ENCODE measurements around the gene PCK1.

PCK1 gene

GRCh38 chr20:57577679-57578475 lies 17.0 kb downstream of the PCK1 start:
- no peak for DNase-seq

GRCh38 chr20:57578476-57579165 lies 17.7 kb downstream of the PCK1 start:
- DNase-seq: no peak

GRCh38 chr20:57579331-57579897 lies 18.5 kb downstream of the PCK1 start:
- no peak for DNase-seq

- no peak for DNase-seq
Measured at GRCh38 chr20:57579898-57580447, 19.1 kb downstream of the PCK1 start.

GRCh38 chr20:57580478-57581201 lies 19.7 kb downstream of the PCK1 start:
- DNase-seq: no peak

- peak; percentile 89 to 92 for DNase-seq
Measured at GRCh38 chr20:57581202-57582028, 20.5 kb downstream of the PCK1 start.

- DNase-seq: no peak
Measured at GRCh38 chr20:57582029-57582378, 21.1 kb downstream of the PCK1 start.

GRCh38 chr20:57582432-57583288 lies 21.8 kb downstream of the PCK1 start:
- DNase-seq: no peak

GRCh38 chr20:57583289-57584257 lies 22.7 kb downstream of the PCK1 start:
- no peak for DNase-seq

GRCh38 chr20:57584768-57585461 lies 24.0 kb downstream of the PCK1 start:
- no peak for DNase-seq

- no peak for DNase-seq
Measured at GRCh38 chr20:57585466-57586213, 24.7 kb downstream of the PCK1 start.

GRCh38 chr20:57586370-57586793 lies 25.5 kb downstream of the PCK1 start:
- no peak for DNase-seq

GRCh38 chr20:57586943-57587277 lies 26.0 kb downstream of the PCK1 start:
- no peak for DNase-seq

GRCh38 chr20:57587278-57587988 lies 26.5 kb downstream of the PCK1 start:
- no peak for DNase-seq

GRCh38 chr20:57587989-57588377 lies 27.1 kb downstream of the PCK1 start:
- DNase-seq: no peak

- no peak for DNase-seq
Measured at GRCh38 chr20:57588596-57588995, 27.7 kb downstream of the PCK1 start.

GRCh38 chr20:57589123-57589727 lies 28.3 kb downstream of the PCK1 start:
- no peak for DNase-seq
